ENCODE measurements around the gene CT45A1.

DNA sequence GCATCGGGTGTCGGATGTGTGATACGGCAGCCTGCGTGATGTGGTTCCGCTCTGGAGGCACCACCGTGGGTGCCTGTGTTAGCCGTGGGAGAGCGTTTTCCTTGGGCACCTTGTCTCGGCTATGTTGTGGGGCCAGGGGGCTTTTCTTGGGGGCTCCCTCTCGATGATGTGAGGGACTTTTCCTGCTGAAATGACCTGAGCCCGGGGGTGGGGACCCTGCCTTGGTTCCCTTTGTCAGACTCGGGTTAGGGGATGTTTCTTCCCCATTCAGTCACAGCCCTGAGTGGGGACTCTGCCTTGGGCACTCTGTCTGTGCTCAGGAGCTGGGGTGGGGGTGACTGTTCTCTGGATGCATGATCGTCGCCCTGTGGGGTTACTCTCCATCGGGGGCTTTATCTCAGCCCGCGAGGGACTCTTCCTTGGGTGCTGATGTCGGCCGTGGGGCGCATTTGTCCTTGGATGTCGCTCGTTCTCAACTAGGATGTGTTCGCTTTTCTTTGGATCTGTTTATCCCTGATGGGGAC lies 27.8 kb downstream of the CT45A1 start:
- TF ChIP-seq CTCF (conservative IDR thresholded peaks at IDR 0.05 in 1 of 2, IDR thresholded peaks at IDR 0.05 in 1 of 2; ENCODE audit: low read depth in 1 of 2, low read length in 2 of 2) (no peak), EZH2 (IDR thresholded peaks at IDR 0.05; ENCODE audit: low read length, missing control alignments) (no peak)

Measured in fibroblast of lung (primary cell).